HG03135 (cell line): ENCODE results near the gene SFTPB.
"Not testable (repeated sequence)": the region's sequence is repeated elsewhere in the genome, so short reads cannot be mapped to it uniquely, and the experiment has no call there.

Source experiments
- ATAC-seq: cut with Tn5 transposase; IDR thresholded peaks from one replicate; pipeline ENCODE4 v1.9.1; 2021; ENCODE audit warnings: mild to moderate bottlenecking, moderate library complexity; ENCODE audit not compliant: unreplicated experiment

SFTPB gene

DNA sequence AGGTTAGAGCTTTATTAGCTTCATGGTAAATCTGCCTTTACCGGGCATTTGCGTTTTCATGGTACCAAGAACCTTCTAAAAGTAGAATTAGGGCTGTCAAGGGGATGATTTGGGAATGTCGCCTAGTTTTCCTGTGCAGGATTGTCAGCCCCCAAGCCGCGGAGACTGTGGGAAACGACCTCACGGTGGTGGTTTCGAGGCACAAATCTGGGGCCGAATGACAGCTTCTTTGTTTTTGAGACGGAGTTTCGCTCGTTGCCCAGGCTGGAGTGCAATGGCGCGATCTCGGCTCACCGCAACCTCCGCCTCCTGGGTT, 52.6 kb downstream of the SFTPB start:
- no peak for ATAC-seq

- ATAC-seq = not testable (repeated sequence)
Measured at GRCh38 chr2:85614757-85615156, 53.2 kb downstream of the SFTPB start.

DNA sequence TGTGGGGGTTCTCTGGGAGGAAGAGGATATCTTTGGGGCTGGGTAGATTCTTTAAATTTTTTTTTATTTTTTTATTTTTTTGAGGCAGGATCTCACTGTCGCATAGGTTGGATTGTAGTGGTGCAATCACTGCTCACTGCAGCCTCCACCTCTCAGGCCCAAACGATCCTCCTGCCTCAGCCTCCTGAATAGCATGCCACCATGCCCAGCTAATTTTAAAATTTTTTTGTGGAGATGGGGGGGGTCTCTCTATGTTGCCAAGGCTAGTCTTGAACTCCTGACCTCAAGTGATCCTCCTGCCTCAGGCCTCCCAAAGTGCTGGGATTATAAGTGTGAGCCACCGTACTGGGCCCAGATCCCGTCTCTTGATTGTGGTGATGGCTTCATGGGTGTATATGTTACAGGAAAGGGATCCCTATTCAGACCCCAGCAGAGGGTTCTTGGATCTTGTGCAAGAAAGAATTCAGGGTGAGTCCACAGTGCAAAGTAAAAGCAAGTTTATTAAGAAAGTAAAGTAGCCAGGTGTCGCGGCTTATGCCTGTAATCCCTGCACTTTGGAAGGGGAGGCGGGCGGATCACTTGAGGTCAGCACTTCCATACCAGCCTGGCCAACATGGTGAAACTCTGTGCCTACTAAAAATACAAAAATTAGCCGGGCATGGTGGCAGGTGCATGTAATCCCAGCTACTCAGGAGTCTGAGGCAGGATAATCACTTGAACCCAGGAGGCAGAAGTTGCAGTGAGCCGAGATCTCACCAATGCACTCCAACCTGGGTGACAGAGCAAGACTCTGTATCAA, 54.1 kb downstream of the SFTPB start:
- no peak for ATAC-seq

- ATAC-seq = peak; percentile 71
Measured at GRCh38 chr2:85611705-85612587, 56.1 kb downstream of the SFTPB start, which contains the start of gene C2orf68. Gene C2orf68 (minus strand): TSS chr2:85612066. CDS start chr2:85611984, 82 bp downstream.

DNA sequence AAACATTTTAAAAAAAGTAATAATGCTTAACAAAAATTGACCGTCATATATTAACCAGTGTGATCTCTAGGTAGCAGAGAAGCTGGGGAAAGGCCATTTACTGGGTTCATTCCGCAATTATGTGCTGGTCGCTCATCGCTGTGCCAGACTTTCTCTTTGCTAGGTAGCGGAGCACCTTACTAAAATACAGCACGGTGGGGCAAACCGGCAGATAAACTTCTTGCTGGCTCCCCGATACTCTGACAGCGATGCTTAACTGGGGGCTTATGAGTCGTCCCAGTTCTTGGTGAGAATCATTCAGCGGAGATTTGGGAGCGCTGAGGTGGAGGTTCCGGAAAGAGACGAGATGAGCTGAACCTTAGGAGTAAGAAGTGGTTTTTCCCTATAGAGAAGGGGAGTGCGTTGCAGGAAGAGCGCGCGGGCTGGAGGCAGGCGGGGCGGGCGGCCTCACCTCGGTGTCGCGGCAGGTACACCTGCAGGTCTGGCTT, 56.7 kb downstream of the SFTPB start:
- no peak for ATAC-seq
